Measurements from ENCODE around the gene KCNG4.

- TF ChIP-seq CTCF (IDR thresholded peaks at IDR 0.05) (no peak), REST (IDR thresholded peaks at IDR 0.05; ENCODE audit: insufficient read depth in 1 of 2, low read depth in 2 of 2, low read length in 1 of 2) (no peak), POLR2AphosphoS5 (IDR thresholded peaks at IDR 0.05; ENCODE audit: low read depth, low read length) (no peak), TCF7L2 (IDR thresholded peaks at IDR 0.05; ENCODE audit: low read depth, low read length) (no peak), SIN3A (IDR thresholded peaks at IDR 0.05; ENCODE audit: borderline replicate concordance, insufficient read depth, low read depth, low read length) (no peak)
Observed at GRCh38 chr16:84258266-84258665, 18.5 kb upstream of the KCNG4 start.
